Measurements from ENCODE around the gene GLCE.

- no peak for TF ChIP-seq BACH2 (CRISPR knock-in tag; IDR thresholded peaks at IDR 0.05; ENCODE audit: borderline replicate concordance)
- TF ChIP-seq OSR1 (CRISPR knock-in tag; IDR thresholded peaks at IDR 0.05) = no peak
- no peak for TF ChIP-seq ZFP30 (CRISPR knock-in tag; IDR thresholded peaks at IDR 0.05)
- TF ChIP-seq PPARA (CRISPR knock-in tag; IDR thresholded peaks at IDR 0.05; ENCODE audit: borderline replicate concordance) = no peak
- TF ChIP-seq ZNF565 (CRISPR knock-in tag; conservative IDR thresholded peaks at IDR 0.05; ENCODE audit: low read depth) = no peak
- no peak for TF ChIP-seq RARB (CRISPR knock-in tag; IDR thresholded peaks at IDR 0.05)
- TF ChIP-seq ZC3H10 (CRISPR knock-in tag; IDR thresholded peaks at IDR 0.05) = no peak
- TF ChIP-seq CSRNP3 (CRISPR knock-in tag; IDR thresholded peaks at IDR 0.05) = no peak
- no peak for TF ChIP-seq GLIS3 (CRISPR knock-in tag; IDR thresholded peaks at IDR 0.05)
- TF ChIP-seq CREB5 (CRISPR knock-in tag; IDR thresholded peaks at IDR 0.05; ENCODE audit: low read depth) = no peak
- TF ChIP-seq ZFP3 (CRISPR knock-in tag; IDR thresholded peaks at IDR 0.05) = no peak
- TF ChIP-seq CSDC2 (CRISPR knock-in tag; IDR thresholded peaks at IDR 0.05) = no peak
- no peak for TF ChIP-seq ARNTL (CRISPR knock-in tag; IDR thresholded peaks at IDR 0.05; ENCODE audit: borderline replicate concordance, low read depth)
Measured at GRCh38 chr15:69217381-69217780, 56.9 kb downstream of the GLCE start.

Data from SK-N-SH treated with all-trans-retinoic acid at 6 μM for 48 hours (cell line).